Skin epidermis (tissue), 12 donors: Measurements from ENCODE around the gene MAML3.

ENCODE experiments used
- H3K27ac ChIP-seq, 21 experiments: fragments of 200-600 bp; sonication (generic) in 11 of 21; one replicate each; pipeline ENCODE4 v1.5.0; 2020; ENCODE audit warnings: mild to moderate bottlenecking in 3 of 21, inconsistent platforms in 2 of 21, moderate library complexity in 2 of 21
- H3K4me3 ChIP-seq, 7 experiments: fragments of 200-600 bp; sonication (generic) in 2 of 7; one replicate each; pipeline ENCODE4 v1.5.0; 2020; ENCODE audit warnings: inconsistent platforms in 2 of 7, mild to moderate bottlenecking in 2 of 7, moderate library complexity in 1 of 7

MAML3 gene

GRCh38 chr4:139844459-139845036, 309.4 kb downstream of the MAML3 start:
- Histone ChIP-seq H3K27ac (no peak overlapping the region), H3K4me3 (no peak overlapping the region)

- no peak overlapping the region for H3K27ac ChIP-seq
Observed at GRCh38 chr4:139844057-139844456, 309.9 kb downstream of the MAML3 start.

DNA sequence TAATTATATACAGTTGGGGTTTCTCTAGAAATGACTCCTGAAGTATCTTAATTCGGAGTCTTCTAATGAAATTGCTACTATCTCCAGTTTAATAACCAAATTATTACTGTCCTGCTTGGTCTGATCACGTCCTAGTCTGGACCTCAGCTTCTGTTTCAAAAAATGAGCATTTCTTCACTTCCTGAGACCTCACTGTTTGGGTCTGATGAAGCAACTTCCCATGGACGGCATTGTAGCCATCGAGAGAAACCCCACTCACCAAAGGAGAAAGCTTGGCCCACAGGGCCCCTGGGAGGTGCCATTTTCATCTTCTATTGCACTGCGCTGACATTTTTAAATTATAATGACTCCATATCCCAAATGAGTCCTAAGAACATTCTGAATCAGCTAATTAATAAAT, 310.3 kb downstream of the MAML3 start:
- Histone ChIP-seq H3K4me3 (no peak overlapping the region), H3K27ac (no peak overlapping the region)

More at GRCh38 chr4:139844057-139844456, 309.9 kb downstream of the MAML3 start:
- no peak overlapping the region for H3K4me3 ChIP-seq

GRCh38 chr4:139841464-139842195, 312.4 kb downstream of the MAML3 start:
- Histone ChIP-seq H3K27ac (no peak overlapping the region), H3K4me3 (no peak overlapping the region)

- Histone ChIP-seq H3K27ac (no peak overlapping the region), H3K4me3 (no peak overlapping the region)
Observed at GRCh38 chr4:139840773-139841172, 313.2 kb downstream of the MAML3 start.

GRCh38 chr4:139839403-139840031, 314.5 kb downstream of the MAML3 start:
- no peak overlapping the region for H3K27ac ChIP-seq
- no peak overlapping the region for H3K4me3 ChIP-seq

GRCh38 chr4:139838811-139839210, 315.2 kb downstream of the MAML3 start:
- no peak overlapping the region for H3K27ac ChIP-seq
- no peak overlapping the region for H3K4me3 ChIP-seq

- no peak overlapping the region for H3K4me3 ChIP-seq
Observed at GRCh38 chr4:139834981-139835391, 319.0 kb downstream of the MAML3 start.

DNA sequence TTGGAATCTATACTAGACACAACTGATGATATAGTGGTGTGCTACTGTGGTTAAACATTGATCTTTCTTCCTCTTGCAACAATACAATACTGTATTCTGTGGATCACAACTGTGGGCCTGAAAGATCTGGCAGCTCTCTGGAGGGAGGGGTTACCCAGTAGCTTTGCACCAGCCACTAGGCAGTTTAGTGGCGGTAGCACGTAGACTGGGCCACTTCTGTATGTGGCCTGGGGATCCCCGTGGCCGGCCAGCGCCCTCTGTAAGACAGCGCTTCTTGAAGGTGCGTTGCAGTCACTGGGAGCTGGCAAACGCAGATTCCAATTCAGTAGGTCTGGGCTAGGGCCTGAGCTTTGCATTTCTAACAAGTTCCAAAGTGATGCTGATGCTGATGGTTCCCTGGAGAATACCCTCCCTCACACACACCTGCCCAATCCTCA, 319.7 kb downstream of the MAML3 start:
- Histone ChIP-seq H3K4me3 (no peak overlapping the region), H3K27ac (no peak overlapping the region)

More at GRCh38 chr4:139834981-139835391, 319.0 kb downstream of the MAML3 start:
- H3K27ac ChIP-seq: no peak overlapping the region

GRCh38 chr4:139833151-139833910, 320.7 kb downstream of the MAML3 start:
- H3K27ac ChIP-seq: peak overlapping the region in 1 of 21 experiments; percentile 9
- no peak overlapping the region for H3K4me3 ChIP-seq

- Histone ChIP-seq H3K4me3 (no peak overlapping the region), H3K27ac (no peak overlapping the region)
Observed at GRCh38 chr4:139828966-139829664, 324.9 kb downstream of the MAML3 start.

GRCh38 chr4:139826426-139826825, 327.6 kb downstream of the MAML3 start:
- Histone ChIP-seq H3K27ac (no peak overlapping the region), H3K4me3 (no peak overlapping the region)

DNA sequence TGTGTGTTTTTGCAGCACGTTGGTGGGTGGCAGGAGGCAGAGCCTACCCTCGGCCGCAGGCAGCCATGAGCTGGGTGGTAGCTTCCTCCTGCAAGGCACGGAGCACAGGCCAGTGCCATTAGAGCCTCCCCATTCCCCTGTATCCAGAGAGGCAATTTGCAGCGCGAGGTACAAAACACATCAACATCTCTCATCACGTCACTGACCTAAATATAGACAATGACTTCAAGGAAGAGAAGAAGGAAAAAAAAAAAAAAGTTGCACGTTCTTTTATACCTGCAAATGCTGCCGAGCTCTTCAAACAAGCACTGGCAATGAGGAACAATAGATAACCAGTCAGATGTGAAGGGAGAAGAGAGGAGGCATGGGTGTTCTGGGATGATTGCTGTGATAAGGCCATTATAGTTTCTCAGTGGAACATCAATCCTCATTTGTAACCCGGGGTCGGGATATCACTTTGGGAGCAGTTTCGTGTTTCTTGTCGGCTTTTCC, 328.4 kb downstream of the MAML3 start:
- H3K4me3 ChIP-seq: no peak overlapping the region
- H3K27ac ChIP-seq: no peak overlapping the region

DNA sequence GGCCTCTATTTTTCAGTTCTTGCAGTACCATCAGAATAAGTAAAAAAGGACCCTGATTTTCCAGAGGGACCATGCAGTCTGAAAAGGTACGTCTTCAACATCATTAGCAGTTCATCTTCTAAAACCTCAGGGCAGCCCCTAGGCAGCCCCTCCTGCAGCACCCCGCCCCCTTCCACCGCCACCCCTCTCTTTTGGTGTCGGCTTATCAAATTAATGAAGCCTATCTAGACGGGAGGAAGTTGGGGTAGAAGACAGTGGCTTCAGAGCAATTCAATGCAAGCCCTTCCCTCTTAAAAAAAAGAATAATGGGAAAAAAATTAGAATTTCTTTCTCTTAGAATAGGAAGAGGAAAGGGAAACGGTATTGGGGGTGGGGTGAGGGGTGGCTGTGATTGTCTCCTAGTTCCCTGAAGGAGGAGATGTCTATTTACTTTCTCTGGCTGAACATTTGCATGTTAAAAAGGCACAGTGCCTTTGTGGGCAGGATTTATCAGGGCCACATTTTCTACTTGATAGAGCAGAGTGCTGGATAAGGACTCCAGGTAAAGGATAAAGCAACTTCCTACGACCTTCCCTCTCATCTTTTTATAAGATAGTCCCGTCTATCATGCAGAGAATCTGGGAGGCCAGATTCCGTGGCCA, 329.0 kb downstream of the MAML3 start:
- no peak overlapping the region for H3K27ac ChIP-seq
- no peak overlapping the region for H3K4me3 ChIP-seq

DNA sequence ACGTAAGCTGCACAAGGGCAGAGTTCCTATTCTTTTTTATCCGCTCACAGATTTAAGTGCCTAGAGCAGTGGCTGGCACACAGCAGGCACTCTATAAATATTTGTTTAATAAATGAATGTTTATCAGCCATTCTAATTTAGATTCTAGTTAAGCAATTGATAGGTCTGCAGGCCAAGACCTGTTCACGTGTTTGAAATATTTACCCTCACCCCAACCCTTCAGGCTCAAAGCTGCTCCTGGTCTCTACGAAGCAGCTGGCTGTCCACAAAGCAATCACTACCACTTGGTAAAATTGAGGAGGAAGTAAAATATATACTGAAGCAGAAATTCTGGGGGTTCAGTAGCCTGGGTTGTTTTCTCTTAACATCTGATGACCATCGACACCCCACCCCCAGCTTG, 330.2 kb downstream of the MAML3 start:
- Histone ChIP-seq H3K27ac (no peak overlapping the region), H3K4me3 (no peak overlapping the region)

GRCh38 chr4:139823345-139823744, 330.6 kb downstream of the MAML3 start:
- Histone ChIP-seq H3K4me3 (no peak overlapping the region), H3K27ac (no peak overlapping the region)

- H3K4me3 ChIP-seq: no peak overlapping the region
- no peak overlapping the region for H3K27ac ChIP-seq
Observed at GRCh38 chr4:139822391-139822790, 331.6 kb downstream of the MAML3 start.

- Histone ChIP-seq H3K27ac (no peak overlapping the region), H3K4me3 (no peak overlapping the region)
Observed at GRCh38 chr4:139819082-139819481, 334.9 kb downstream of the MAML3 start.
